ENCODE data around the gene KIF16B.

KIF16B gene

DNA sequence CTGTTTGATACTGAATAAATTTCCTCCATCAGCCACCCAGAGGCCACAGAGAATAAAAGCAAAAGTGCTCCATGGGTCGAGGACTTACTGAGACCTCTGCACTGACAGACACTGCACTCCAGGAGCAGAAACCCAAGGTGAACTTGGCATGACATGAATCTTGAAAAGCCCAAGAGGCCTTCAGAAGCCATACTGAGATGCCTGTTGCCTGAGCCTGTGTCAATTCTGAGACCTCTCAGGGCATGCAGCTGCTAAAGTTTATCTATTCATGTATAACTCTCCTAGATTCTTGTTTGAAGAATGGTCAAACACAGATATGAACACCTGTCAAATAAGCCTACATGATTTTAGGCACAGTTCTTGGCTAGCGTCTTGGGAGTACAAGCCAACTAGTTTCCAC, 145.7 kb downstream of the KIF16B start:
- no peak for DNase-seq

DNA sequence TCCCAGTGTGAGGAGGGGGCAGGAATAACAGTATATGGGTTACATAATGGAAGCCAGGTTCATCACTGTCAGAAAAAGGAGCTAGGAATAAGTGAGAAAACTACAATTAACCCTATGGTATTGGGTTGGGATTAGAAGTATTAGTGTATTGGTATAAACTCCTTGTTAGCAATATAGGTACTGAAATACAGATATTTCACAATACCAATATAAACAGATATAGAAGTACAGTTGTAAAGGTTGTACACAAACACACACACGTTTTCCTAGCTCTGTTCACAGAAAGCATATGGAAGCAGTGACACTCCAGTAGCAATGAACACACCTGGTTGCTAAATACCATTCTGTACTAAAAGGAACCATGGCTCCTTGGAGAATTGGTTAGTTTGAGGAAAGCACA, 148.5 kb downstream of the KIF16B start:
- no peak for DNase-seq

DNA sequence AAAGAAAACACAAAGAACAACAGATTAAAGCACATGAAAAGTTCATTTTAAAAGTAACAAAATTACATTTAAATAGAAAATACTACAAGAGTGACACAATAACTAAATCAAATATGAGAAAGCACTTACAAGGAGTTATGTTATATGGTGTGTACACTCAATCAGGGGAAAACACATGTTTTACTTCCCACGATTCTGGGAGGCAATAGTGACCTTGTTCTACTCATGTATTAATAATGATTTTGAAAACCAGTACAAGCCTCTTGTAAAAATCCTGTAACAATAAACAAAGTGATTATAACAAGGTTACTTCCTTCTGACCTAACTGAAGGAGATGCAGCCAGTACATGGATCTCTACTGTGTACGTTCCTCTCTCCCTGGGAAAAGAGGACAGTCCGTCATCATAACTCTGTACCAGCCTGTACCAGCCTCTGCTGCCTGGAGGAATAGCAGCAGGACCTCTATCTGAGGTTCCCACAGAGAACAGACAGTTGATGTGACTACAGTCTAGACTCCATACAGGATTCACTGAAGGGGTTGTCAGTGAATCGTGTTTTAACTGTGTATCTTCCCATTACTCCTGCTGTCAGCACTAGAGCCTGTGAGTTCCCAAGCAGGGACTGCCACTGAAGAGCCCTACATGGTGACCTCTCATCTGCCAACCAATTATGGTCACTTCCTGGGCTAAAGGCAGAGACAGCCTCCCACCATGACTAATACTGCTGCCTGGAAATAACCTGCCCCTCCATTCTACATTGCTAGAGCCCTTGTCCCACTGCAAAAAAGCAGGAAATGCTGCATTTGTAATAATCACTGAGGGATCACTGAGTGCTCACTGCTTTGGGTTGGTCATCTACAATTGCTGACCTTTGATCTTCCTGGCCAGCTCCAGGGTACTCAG, 149.7 kb downstream of the KIF16B start:
- DNase-seq = no peak

DNA sequence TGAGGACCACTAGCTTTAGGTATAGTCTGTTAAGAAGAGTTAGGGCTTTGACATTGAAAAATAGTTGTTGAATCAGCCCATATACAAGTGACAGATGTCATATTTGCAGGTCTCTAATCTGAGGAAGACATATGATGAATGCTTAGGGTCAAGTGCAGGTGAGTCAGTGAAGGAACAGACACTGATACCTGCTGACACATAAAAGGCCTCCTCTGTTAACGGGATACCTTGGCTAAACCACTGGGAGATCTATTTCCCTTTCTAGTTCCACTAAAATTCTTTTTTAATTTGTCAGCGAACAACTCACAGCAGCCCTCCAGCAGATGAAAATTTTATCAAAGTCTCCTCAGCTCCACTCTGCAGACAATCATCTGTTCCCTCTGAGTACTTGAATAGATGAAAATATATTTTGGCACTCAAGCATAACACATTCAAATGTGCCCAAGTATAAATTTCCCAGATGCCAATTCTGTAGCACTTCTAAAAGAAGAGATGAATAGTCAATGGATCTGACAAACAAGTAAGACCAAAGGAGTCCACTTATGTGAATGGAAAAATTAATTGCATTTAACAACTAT, 154.0 kb downstream of the KIF16B start:
- no peak for DNase-seq

- no peak for DNase-seq
Measured at GRCh38 chr20:16418616-16419015, 154.6 kb downstream of the KIF16B start.

DNA sequence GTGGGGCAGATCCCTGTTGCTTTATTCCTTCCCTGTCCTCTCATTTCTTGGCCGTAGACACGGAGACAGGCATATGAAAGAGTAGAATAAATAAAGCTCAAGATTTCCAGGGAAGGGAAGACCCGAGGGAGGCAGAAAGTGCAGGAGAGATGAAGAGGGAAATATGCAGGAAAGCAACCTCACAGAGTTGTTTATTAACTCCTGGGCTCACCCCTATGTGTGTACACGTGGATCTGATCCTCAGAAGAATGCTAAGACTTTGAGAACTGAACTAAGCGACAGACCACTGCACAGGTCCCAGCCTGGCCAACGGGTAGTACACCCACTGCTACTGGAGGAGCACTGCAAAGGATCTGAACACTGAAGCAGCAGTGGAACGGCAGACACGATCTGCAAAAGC, 156.2 kb downstream of the KIF16B start:
- no peak for DNase-seq

DNA sequence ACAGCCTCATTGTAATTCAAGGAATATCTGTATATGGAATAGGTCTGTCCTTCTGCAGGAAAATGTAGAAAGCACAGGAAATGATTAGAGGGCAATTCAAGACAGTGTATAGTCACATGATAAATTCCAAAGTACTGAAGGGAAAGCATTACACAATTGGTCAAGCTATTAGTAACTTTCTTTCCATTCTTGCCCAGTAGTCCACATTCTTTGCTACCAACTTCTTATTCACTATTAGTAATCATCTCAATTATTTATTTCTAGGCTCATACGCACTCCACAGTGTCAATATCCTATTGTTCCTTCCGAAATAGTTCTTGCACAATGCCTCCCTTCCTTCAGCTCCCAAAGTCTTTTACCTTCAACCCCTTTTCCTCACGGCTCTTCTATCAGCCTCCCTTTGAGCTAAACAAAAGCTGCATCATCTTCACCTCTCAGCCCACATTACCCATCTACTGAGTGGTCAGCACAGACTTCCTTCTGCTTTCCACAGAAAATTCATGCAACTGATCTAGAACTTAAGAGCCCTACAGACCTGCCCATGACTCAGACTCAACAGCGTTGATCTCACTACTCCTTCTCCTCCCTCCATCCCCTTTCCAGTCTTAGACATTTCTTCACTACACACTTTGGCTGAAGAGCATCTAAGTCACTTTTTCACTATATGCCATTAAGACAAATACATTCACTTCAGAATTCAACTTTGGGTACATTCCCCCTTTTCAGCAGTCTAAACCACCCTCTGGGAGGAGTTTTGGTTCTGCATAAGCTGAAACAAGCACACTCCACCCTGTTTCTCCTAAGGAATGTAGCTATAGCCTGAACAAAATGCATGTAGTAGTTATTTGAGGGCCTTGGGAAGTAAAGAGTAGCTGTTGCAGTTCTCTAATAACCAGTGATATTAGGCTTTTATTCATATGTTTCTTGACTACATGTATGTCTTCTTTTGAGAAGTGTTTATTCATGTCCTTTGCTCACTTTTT, 157.9 kb downstream of the KIF16B start:
- DNase-seq = no peak

GRCh38 chr20:16412906-16413305, 160.3 kb downstream of the KIF16B start:
- no peak for DNase-seq

GRCh38 chr20:16411361-16411760, 161.9 kb downstream of the KIF16B start:
- DNase-seq = no peak

- DNase-seq = no peak
Measured at GRCh38 chr20:16410626-16411025, 162.6 kb downstream of the KIF16B start.

DNA sequence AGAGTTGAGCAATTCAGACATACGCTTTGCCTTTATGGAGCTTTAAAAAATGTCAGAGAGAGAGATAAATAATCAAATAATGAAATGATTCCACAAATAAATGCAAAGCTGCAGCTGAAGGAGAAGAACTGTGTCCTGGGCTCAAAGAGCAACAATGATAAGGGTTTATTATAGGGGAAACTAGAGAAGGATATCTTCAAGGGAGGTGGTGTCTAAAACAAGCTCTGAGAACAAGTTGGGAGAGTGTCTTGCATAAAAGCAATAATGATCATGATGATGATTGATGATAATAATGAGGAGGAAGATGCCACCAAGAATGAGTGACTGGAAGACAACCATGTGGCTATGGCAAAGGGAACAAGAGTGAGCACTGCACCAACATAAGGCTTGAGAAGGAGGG, 164.3 kb downstream of the KIF16B start:
- no peak for DNase-seq

DNA sequence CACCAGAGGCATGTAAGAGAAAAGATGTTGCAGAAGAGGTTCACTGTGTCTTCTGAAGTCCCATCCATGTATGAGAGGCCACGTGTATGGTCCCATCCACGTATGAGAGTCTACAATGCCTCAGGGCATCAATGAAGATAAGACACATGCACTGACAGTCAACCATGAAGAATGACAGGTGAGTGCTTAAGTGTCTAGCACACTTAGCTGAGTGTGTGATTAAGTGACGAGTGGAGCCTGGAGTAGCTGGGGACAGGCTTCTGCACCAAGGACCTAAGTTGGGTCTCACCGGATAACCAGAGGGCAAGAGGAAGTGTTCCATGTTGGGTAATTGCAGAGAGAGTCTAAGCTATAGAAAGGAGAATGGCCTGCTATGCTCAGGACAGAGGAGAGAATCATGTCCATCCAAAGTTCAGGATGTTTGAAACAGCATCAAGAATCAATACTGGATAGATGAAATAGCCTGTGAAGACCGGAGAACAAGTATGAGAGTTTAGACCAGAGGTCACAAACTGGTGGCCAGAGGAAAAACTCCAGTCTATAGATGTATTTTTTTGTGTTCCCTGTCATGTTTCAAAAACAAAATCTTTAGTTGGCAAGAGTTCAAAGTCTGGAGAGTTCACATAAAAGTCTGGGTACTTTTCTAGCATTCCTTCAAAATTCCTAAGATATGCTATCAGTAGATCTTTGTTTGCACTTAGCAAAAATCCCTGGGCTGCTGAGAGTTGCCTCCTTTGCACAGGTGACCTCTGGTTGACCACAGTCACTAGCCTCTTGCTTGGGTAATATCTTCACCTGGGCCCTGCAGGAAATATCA, 165.8 kb downstream of the KIF16B start:
- no peak for DNase-seq

DNA sequence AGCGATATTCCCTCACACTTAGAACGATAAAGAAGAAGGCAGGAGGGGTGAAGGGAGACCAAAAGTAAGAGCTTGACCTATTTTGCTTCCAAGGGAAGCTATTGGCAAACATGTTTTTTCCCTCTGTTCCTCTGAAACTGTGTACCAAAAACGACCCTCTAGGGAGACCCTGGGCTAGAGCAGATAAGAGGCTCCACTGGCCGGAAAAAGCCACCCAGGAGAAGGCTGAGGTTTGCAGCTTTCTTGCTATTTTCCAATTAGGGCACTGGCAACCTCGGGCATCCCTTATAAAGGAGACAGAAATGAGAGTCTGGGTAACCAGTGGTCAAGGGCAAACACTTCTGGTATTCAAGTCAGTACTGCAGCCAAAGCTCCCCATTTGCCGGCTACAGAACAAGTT, 168.0 kb downstream of the KIF16B start:
- DNase-seq = no peak

DNA sequence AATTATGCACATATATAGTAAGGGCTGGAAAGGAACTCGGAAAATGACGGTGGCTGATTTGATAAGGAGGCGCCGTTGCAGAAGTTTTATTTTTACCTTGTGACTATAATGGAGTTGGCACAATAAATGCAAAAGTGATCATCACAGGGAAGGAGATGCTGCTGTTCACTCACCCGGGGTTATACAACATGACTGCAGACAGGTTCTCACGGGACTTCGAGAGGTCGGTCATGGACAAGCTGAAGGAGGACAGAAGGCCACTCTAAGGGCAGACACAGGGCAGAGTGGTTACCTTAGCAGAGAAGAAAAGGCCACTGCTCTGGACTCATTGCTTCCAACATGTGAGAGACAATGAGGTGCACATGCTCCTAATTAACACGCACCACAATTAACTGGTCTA, 168.6 kb downstream of the KIF16B start:
- no peak for DNase-seq

GRCh38 chr20:16404171-16404570, 169.1 kb downstream of the KIF16B start:
- DNase-seq = no peak

DNA sequence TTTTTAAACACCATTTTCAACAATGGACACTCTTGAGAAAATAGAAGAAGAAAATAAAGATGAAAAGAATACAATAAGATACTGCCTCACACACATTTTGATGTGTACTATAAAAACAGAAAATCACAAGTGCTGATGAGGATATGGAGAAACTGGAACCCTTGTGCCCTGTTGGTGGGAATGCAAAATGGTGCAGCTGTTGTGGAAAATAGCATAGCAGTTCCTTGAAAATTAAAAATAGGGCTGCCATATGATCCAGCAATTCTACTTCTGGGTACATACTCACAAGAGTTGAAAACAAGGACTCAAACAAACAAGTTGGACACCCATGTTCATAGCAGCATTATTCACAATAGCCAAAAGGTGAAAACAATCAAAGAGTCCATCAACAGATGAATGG, 173.0 kb downstream of the KIF16B start:
- no peak for DNase-seq

DNA sequence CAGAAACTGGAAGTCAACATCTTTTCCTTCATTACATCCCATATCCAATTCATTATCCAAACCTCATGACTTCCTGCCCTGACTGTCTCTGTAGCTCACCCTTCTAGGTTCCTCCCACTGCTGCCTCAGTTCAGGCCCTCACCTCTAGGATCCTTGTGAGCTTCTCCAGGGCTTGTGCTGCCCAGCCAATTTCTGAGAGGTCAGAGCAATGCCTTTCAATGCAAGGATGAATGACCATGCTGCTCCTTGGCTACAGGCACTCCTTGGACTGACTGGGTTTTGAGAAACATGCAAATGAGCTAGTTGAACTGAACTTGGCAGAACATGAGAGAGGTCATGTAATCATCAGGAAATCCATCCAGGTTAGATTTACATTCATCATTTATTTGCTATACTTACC, 173.4 kb downstream of the KIF16B start:
- no peak for DNase-seq

DNA sequence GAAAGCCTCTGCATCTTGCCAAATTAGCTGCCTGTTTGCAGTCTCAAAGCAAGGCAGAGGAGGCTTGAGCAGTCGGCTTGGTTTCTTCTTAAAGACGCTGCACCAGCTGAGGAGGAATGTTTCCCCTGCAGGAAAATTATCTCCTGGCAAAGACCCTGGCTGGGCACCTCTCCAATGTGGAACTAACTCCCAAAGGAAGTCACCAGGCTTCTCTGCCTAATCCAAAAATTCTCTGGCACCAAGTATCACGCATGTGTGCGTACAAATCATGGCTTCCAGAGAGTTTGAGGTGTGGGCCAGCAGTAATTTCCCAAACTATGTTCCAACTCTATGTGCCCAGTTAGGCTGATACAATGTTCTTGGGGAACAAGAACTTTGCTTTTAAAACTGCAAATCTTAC, 176.2 kb downstream of the KIF16B start:
- DNase-seq = no peak

- DNase-seq = no peak
Measured at GRCh38 chr20:16395366-16395765, 177.9 kb downstream of the KIF16B start.

DNA sequence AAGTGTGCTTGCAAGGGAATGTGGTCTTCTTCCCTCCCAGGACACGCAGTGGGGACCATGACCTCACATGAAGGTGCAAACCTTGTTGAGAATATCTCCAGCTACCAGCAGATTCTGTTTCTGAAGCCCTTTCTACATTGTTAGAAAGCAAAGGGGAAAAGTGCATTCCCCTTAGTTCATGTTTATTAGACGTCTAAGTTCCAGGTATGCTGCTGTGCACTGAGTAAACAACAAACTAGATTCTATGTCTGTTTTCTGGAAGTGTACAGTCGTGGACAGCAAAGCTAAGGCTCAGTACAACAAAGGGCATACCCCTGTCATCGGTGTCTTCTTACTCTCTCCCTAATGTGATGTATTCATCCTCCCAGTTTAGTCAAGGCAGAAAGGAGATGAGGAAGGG, 178.5 kb downstream of the KIF16B start:
- DNase-seq = no peak

DNA sequence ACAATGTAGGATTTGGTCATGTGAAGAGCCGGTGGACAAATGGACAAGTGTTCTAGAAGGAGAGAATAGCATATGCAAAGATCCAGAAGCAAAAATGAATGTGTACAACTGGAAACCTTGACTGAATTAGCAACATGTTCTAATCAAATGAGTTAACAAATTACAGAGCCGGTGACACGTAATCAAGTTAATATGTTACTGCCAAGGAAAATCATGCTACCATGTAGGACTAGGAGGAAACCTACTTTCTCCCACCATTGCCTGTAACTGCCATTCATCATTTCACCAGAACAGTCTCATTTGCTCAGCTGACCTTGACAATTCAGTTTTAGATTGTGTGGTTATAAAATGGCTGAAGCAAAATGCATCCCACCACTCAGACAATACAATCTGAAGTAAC, 179.4 kb downstream of the KIF16B start:
- no peak for DNase-seq

- no peak for DNase-seq
Measured at GRCh38 chr20:16393297-16393696, 180.0 kb downstream of the KIF16B start.

- no peak for DNase-seq
Measured at GRCh38 chr20:16392346-16392745, 180.9 kb downstream of the KIF16B start.
